ENCODE results near the gene HECTD3.

HECTD3 gene

GRCh38 chr1:45010855-45011811 is at the start of gene HECTD3:
Gene HECTD3 (minus strand): TSS chr1:45011324. CDS start chr1:45011257, 67 bp downstream.
- peak; percentile 67 for DNase-seq

GRCh38 chr1:45059829-45060228 is 48.7 kb upstream of the HECTD3 start:
- DNase-seq: no peak

- DNase-seq: no peak
These were observed 46.4 kb upstream of the HECTD3 start for GRCh38 chr1:45057542-45057941.

GRCh38 chr1:45051005-45051772 is 40.1 kb upstream of the HECTD3 start:
- DNase-seq: no peak

GRCh38 chr1:45047032-45047431 is 35.9 kb upstream of the HECTD3 start:
- DNase-seq: no peak

GRCh38 chr1:45044916-45045315 is 33.8 kb upstream of the HECTD3 start:
- no peak for DNase-seq

- no peak for DNase-seq
These were observed 32.0 kb upstream of the HECTD3 start for GRCh38 chr1:45043094-45043493.

- DNase-seq: no peak
These were observed 29.2 kb upstream of the HECTD3 start for GRCh38 chr1:45040297-45040696.

GRCh38 chr1:45038661-45039364 is 27.7 kb upstream of the HECTD3 start:
- no peak for DNase-seq

- no peak for DNase-seq
These were observed 27.1 kb upstream of the HECTD3 start for GRCh38 chr1:45038240-45038639.

- DNase-seq: no peak
These were observed 26.3 kb upstream of the HECTD3 start for GRCh38 chr1:45037456-45037855.

- no peak for DNase-seq
These were observed 24.6 kb upstream of the HECTD3 start for GRCh38 chr1:45035631-45036301.

GRCh38 chr1:45033356-45033755 is 22.2 kb upstream of the HECTD3 start:
- DNase-seq: no peak

GRCh38 chr1:45032837-45033236 is 21.7 kb upstream of the HECTD3 start:
- no peak for DNase-seq

- no peak for DNase-seq
These were observed 15.3 kb upstream of the HECTD3 start for GRCh38 chr1:45026446-45026845.

GRCh38 chr1:45023663-45024062 is 12.5 kb upstream of the HECTD3 start:
- DNase-seq: no peak

GRCh38 chr1:45018599-45019230 is 7.6 kb upstream of the HECTD3 start:
- peak; percentile 34 for DNase-seq

GRCh38 chr1:45016767-45017166 is 5.6 kb upstream of the HECTD3 start:
- DNase-seq: no peak

GRCh38 chr1:45016090-45016697 is 5.1 kb upstream of the HECTD3 start:
- DNase-seq: no peak

GRCh38 chr1:45015683-45016082 is 4.6 kb upstream of the HECTD3 start:
- DNase-seq: no peak

- DNase-seq: peak; percentile 68
These were observed 3.4 kb upstream of the HECTD3 start for GRCh38 chr1:45014321-45015028.

Measured in GDM1 (cell line).